MCF 10A (cell line): Measurements from ENCODE around the gene TMC6. TPM values are rescaled to one million over a fixed set of nuclear protein-coding genes. Genes with fewer than 3 reads are reported as not detected.

Source experiments
- BruUV-seq: library from RNA; stranded (reverse); fragments of 400-500 nt; replicated peaks from 2 replicates; lab custom pipeline; 2021; lab: Mats Ljungman, UMichigan
- CTCF ChIA-PET: fragments of 300-600 bp; sonication (Branson Sonifier 250); formaldehyde crosslinking; extraction: SDS; loops from one replicate; lab custom pipeline; 2021; ENCODE audit warnings: antibody characterized with exemption, inconsistent platforms; lab: Yijun Ruan, JAX
- POLR2A ChIA-PET: fragments of 300-600, 350-650 bp; sonication (Branson Sonifier 250); formaldehyde crosslinking; extraction: SDS; loops from one replicate; lab custom pipeline; 2020; ENCODE audit warnings: antibody characterized with exemption, inconsistent platforms; lab: Yijun Ruan, JAX
- DNase-seq: peaks from one replicate; pipeline ENCODE4 v3.0.0-alpha.2; 2018; ENCODE audit not compliant: unreplicated experiment
- H3K27ac Mint-ChIP-seq: one replicate; pipeline ENCODE4 v1.8.0; 2022; ENCODE audit warnings: mild to moderate bottlenecking, low read depth, mixed read lengths; ENCODE audit not compliant: unreplicated experiment
- H3K27me3 Mint-ChIP-seq: one replicate; pipeline ENCODE4 v1.8.0; 2022; ENCODE audit warnings: mixed read lengths; ENCODE audit not compliant: insufficient read depth, unreplicated experiment
- H3K36me3 Mint-ChIP-seq: one replicate; pipeline ENCODE4 v1.8.0; 2022; ENCODE audit warnings: mild to moderate bottlenecking, moderate library complexity, mixed read lengths; ENCODE audit not compliant: insufficient read depth, unreplicated experiment
- H3K4me1 Mint-ChIP-seq: one replicate; pipeline ENCODE4 v1.8.0; 2022; ENCODE audit warnings: mixed read lengths; ENCODE audit not compliant: insufficient read depth, unreplicated experiment
- H3K4me3 Mint-ChIP-seq: one replicate; pipeline ENCODE4 v1.8.0; 2022; ENCODE audit warnings: mild to moderate bottlenecking, moderate library complexity, mixed read lengths; ENCODE audit not compliant: unreplicated experiment
- H3K9me3 Mint-ChIP-seq: one replicate; pipeline ENCODE4 v1.8.0; 2022; ENCODE audit warnings: mixed read lengths; ENCODE audit not compliant: unreplicated experiment
- intact Hi-C: fragments of 100-400 bp; cut with micrococcal nuclease; formaldehyde crosslinking; loops from 2 replicates; pipeline ENCODE4 v1.14.1; 2022
- total RNA-seq: library from RNA; stranded (reverse); gene quantifications from 2 replicates; pipeline ENCODE4 v1.2.3, GENCODE V29; 2022
- TF ChIP-seq, protein P1 (sequence below): fragments of 200-600 bp; IDR thresholded peaks from one replicate; pipeline ENCODE4 v1.8.0; 2022; ENCODE audit warnings: antibody characterized with exemption, mild to moderate bottlenecking; ENCODE audit not compliant: unreplicated experiment

The TMC6 gene
- total RNA-seq, 1 experiment from 2014 or later, result 3.1 TPM

DNA sequence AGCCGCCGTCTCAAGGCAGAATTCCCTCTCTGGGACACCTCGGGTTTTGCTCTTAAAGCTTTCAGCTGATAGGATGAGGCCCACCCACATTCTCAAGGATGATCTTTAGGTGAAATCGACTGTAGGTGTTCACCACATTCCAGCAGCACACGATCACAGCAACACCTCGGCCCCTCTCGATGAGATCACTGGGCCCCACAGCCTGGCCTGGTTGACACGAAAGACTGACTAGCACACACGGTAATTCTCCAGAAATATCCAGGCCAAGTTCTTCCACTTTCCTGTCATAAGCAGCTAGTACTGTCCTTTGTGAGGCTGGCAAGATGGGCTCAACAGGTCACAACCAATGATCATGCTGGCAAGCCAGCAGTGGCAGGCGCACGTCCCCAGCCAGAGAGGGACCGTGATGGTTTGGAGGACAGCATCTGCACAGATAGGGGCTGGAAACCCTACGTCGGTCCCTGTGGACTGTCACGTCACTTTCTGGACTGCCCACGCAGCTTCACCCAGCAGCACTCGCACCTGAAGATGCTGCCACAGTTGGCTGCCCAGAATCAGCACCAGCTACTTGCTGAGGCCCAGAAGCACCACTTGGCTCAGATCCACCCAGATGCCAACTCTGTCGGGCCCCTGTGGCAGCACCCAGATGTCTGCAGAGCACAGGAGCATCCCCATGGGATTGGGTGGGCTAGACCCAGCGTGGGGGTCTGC lies 17.4 kb downstream of the TMC6 start:
- CTCF ChIA-PET, result interaction anchor here (0.6 to 2.3 kb wide), 7 partner anchors 17 to 140 kb away, joined by 3 to 10 read pairs (median 4); no protein-coding TSS in a partner anchor
- Mint-ChIP-seq H3K36me3 (no peaks in the 10 kb centered on the region), H3K9me3 (no peaks in the 10 kb centered on the region), H3K27ac (no peak overlapping the region), H3K4me3 (no peak overlapping the region), H3K4me1 (peaks cover 5% of the 10 kb centered on the region), H3K27me3 (peaks cover 11% of the 10 kb centered on the region)
- no peak for DNase-seq
- TF ChIP-seq, protein P1, sequence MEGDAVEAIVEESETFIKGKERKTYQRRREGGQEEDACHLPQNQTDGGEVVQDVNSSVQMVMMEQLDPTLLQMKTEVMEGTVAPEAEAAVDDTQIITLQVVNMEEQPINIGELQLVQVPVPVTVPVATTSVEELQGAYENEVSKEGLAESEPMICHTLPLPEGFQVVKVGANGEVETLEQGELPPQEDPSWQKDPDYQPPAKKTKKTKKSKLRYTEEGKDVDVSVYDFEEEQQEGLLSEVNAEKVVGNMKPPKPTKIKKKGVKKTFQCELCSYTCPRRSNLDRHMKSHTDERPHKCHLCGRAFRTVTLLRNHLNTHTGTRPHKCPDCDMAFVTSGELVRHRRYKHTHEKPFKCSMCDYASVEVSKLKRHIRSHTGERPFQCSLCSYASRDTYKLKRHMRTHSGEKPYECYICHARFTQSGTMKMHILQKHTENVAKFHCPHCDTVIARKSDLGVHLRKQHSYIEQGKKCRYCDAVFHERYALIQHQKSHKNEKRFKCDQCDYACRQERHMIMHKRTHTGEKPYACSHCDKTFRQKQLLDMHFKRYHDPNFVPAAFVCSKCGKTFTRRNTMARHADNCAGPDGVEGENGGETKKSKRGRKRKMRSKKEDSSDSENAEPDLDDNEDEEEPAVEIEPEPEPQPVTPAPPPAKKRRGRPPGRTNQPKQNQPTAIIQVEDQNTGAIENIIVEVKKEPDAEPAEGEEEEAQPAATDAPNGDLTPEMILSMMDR, result no peak
- no TSS peak for BruUV-seq
- POLR2A ChIA-PET, result no interaction called here
- intact Hi-C loops, result no loop called here

DNA sequence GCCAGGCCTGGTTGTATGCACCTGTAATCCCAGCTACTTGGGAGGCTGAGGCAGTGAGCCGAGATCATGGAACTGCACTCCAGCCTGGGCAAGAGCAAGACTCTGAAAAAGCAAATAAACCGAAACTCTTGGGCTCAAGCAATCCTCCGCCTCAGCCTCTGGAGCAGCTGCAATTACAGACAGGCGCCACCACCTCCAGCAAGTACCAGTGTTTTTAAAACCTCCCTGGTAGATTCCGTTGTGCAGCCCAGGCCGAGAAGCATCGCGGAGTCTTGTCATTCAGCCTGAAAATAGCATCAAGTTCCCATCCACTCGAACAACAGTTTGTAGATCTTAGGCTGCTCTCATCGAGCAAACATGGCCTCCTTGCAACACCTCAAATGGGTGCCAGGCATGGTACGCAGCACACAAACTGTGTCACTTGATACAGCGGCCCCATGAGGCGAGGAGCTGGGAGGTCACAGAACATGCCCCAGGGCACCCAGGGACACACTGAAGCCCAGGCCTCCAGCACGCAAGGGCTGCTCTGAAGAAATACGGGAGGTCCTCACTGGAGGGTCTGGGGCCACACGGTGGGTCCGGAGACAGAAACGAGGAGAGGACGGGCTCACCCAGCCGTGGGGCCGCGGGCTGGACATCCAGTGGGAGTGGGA lies 18.1 kb downstream of the TMC6 start:
- no peaks in the 10 kb centered on the region for H3K36me3 Mint-ChIP-seq
- no peak for DNase-seq
- no peak overlapping the region for H3K27ac Mint-ChIP-seq
- ChIA-PET POLR2A (no interaction called here), CTCF (interaction anchor here (0.7 to 1.3 kb wide), 4 partner anchors 66 to 141 kb away, joined by 3 to 6 read pairs (median 4); no protein-coding TSS in a partner anchor)
- TF ChIP-seq, protein P1, result no peak
- H3K4me1 Mint-ChIP-seq, result peaks cover 5% of the 10 kb centered on the region
- no peaks in the 10 kb centered on the region for H3K9me3 Mint-ChIP-seq
- H3K4me3 Mint-ChIP-seq, result no peak overlapping the region
- BruUV-seq, result no TSS peak
- intact Hi-C loops, result no loop called here
- H3K27me3 Mint-ChIP-seq, result peaks cover 11% of the 10 kb centered on the region

DNA sequence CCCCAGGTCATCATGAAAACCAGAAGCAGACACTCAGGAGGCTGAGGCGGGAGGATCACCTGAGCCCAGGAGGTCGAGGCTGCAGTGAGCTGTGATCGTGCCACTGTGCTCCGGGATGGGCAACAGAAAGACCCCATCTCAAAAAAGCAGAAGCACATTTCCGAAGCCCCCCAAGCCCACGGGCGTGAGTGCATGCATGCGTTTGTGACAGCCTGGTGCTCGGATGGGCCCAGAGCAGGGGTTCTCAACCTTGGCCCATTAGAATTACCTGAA lies 19.1 kb downstream of the TMC6 start:
- BruUV-seq, result no TSS peak
- no peaks in the 10 kb centered on the region for H3K9me3 Mint-ChIP-seq
- peaks cover 5% of the 10 kb centered on the region for H3K4me1 Mint-ChIP-seq
- ChIA-PET POLR2A (no interaction called here), CTCF (interaction anchor here (1.0 to 1.2 kb wide), 2 partner anchors 27 to 67 kb away, joined by 3 to 6 read pairs; no protein-coding TSS in a partner anchor)
- H3K27ac Mint-ChIP-seq, result no peak overlapping the region
- peaks cover 8% of the 10 kb centered on the region for H3K27me3 Mint-ChIP-seq
- H3K4me3 Mint-ChIP-seq, result no peak overlapping the region
- intact Hi-C loops, result no loop called here
- peaks cover 6% of the 10 kb centered on the region for H3K36me3 Mint-ChIP-seq
- no peak for DNase-seq
- TF ChIP-seq, protein P1, result no peak

- DNase-seq, result no peak
- H3K27ac Mint-ChIP-seq, result no peak overlapping the region
- BruUV-seq, result no TSS peak
- TF ChIP-seq, protein P1, result no peak
- peaks cover 3% of the 10 kb centered on the region for H3K27me3 Mint-ChIP-seq
- ChIA-PET CTCF (interaction anchor here (1.0 to 1.5 kb wide), 4 partner anchors 27 to 90 kb away, joined by 3 to 6 read pairs (median 4); no protein-coding TSS in a partner anchor), POLR2A (interaction anchor here (0.6 to 0.9 kb wide), 2 partner anchors 84 to 89 kb away, joined by 3 read pairs; no protein-coding TSS in a partner anchor)
- peaks cover 5% of the 10 kb centered on the region for H3K4me1 Mint-ChIP-seq
- no peak overlapping the region for H3K4me3 Mint-ChIP-seq
- H3K9me3 Mint-ChIP-seq, result no peaks in the 10 kb centered on the region
- H3K36me3 Mint-ChIP-seq, result peaks cover 11% of the 10 kb centered on the region
- intact Hi-C loops, result no loop called here
Observed at GRCh38 chr17:78108726-78109488, 19.6 kb downstream of the TMC6 start.
